Measurements from ENCODE around the gene LMNA.
"Not testable (repeated sequence)": the region's sequence is repeated elsewhere in the genome, so short reads cannot be mapped to it uniquely, and the experiment has no call there.

The LMNA gene

DNA sequence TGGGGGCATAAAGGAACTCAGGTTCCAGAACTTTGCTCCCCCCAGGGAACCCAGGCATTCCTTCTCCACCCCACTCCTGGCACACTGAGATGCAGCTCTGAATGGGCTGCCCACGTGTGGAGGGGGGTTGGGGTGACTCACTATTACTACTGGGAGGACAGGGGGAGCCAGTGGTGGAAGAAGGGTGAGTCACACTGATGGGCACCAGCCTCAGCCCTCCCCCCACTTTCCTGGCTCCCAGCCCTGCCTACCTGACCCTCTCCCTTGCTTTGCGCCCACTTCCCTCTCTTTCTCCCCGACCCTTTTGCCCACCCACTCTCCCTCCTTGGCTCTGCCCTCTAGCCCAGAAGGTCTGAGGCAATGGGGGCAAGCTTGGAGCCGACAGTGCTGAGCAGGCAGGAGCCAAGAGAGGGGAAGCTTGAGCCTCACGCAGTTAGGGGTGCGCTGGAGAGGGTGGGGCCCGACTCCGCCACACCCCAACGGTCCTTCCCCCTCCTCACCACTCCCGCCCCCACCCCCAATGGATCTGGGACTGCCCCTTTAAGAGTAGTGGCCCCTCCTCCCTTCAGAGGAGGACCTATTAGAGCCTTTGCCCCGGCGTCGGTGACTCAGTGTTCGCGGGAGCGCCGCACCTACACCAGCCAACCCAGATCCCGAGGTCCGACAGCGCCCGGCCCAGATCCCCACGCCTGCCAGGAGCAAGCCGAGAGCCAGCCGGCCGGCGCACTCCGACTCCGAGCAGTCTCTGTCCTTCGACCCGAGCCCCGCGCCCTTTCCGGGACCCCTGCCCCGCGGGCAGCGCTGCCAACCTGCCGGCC is at the start of gene LMNA:
Gene LMNA (plus strand): TSS at position 611 of the 818 bp plus-strand sequence. CDS start 208 bp downstream, outside the sequence.
- DNase-seq, result peak; percentile 53

- no peak for DNase-seq
Observed at GRCh38 chr1:156065212-156065611, 49.3 kb upstream of the LMNA start.

DNA sequence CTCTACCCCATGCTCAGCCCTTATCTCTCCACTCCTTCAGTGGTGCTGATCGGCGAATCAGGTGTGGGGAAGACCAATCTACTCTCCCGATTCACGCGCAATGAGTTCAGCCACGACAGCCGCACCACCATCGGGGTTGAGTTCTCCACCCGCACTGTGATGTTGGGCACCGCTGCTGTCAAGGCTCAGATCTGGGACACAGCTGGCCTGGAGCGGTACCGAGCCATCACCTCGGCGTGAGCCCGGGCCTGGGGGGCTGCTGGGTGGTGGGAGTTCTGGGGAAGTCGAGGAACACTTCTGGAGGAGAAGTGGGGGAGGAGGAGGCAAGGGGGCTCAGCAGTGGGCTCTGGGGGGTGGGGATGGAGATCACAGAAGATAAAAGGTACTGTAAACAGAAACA is 48.6 kb upstream of the LMNA start:
- no peak for DNase-seq

DNA sequence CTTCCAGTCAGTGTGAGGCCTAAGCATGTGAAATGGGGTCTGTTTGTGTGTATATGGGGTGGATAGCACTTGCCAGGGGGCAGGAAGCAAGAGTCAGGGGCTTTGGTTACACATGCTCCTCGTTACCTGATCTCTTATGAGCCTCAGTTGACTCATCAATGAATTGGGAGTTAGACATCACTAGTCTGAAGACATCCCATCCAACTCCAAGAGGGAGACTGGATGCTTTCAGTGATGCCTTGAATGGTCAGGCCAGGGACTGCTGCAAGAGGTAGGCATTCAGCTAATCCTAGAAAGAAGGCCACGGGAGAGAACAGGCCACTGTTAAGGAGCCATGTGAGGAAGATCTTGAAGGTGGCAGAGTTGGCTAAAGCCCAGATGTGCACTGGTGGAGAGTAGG is 47.2 kb upstream of the LMNA start:
- DNase-seq, result no peak

DNA sequence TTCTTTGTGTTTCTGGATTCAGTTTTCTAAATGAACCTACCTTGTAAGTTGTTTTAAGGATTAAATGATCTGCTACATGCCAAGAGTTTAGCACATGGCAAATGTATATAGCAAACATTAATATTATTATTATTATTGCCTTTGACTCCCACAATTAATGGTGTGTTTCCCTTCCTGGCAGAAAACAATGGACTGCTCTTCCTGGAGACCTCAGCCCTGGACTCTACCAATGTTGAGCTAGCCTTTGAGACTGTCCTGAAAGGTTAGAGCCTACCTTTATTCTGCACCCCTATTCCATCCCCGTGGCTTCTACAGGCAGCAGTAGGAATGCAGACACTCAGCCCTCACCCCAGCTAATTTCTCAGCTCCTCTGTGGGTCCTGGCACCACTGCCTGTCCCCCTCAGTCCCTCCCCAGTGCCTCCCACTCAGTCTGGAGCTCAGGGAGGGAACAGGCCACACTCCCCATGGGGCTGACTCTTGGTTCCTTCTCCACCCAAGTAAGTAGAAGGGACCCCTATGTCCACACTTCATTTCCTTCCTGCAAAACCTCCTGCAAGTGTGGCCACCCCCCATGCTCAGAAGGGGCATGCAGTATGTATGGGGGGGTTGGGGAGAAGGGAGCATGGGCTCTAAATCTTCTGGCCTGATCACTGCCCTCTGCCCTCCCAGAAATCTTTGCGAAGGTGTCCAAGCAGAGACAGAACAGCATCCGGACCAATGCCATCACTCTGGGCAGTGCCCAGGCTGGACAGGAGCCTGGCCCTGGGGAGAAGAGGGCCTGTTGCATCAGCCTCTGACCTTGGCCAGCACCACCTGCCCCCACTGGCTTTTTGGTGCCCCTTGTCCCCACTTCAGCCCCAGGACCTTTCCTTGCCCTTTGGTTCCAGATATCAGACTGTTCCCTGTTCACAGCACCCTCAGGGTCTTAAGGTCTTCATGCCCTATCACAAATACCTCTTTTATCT is 44.7 kb upstream of the LMNA start:
- DNase-seq, result no peak

DNA sequence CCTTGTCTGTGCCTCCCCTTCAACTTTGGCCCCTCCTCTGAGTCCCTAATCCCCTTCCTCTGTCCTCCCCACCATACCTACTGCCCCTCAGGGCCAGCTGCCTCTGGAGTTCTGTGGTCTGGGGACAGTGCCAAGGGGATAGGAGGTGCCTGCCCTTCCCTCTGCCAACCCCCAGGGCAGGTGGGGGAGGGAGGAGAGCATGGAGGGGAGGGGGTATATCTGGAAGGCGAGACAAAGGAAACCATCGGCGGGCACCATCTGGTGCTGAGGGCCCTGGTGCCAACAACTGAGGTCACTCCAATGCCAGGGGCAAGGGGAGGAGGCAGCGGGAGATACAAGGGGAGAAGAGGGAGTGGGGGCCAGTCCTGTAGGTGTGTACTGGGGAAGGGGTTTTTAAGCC is 44.0 kb upstream of the LMNA start:
- DNase-seq, result no peak

DNA sequence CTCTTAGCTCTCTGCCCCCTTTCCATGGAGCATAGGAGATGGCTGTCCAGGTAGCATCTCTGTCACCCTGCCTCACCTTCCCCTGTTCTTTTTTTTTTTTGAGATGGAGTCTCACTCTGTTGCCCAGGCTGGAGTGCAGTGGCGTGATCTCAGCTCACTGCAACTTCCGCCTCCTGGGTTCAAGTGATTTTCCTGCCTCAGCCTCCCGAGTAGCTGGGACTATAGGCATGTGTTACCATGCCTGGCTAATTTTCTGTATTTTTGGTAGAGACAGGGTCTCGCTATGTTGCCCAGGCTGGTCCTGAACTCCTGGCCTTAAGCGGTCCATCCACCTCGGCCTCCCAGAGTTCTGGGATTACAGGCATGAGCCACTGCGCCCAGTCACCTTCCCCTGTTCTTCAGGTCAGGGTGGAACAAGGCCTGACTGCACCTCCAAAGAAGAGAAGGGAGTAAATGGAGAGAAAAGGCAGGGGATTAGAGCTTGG is 43.1 kb upstream of the LMNA start:
- DNase-seq, result not testable (repeated sequence)

GRCh38 chr1:156072251-156072650 is 42.3 kb upstream of the LMNA start:
- DNase-seq, result no peak

GRCh38 chr1:156073110-156073687 is 41.3 kb upstream of the LMNA start:
- DNase-seq, result no peak

DNA sequence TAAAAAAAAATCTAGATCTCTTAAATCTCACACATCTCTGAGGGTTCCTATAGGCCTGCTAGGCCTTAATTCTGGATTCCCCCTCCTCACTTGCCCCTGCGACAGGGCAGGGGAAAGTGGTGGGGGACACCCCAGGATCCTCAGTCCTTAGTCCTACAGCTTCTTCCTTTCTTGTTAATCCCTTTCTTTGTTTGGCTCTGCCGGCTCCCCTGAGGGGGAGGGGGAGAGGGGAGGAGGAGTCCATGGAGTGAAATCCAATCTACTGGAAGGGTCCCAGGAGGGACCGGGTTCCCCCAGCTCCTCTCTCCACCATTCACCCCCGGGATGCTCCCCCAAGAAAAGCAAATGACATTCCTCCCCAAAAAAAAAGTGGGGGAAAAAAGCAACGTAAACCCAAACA is 40.8 kb upstream of the LMNA start:
- no peak for DNase-seq

DNA sequence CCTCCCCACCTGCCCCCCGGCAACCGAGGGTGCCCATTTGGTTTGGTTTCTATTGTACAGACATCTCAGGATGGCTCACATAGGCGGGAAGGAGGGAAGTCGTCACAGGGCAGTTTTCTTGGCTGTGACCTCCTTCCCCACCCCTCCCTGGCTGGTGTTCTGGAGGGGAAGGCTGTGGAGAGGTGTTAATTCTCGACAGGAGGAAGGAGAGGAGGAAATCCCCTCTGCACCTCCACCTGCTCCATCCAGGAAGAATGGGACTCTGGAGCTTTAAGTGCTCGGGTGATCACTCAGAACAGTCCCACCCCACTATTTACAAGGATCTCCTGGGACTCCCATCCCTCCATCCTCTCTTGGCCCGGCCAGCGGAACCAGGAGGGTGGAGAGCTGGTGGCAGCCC is 39.9 kb upstream of the LMNA start:
- no peak for DNase-seq

DNA sequence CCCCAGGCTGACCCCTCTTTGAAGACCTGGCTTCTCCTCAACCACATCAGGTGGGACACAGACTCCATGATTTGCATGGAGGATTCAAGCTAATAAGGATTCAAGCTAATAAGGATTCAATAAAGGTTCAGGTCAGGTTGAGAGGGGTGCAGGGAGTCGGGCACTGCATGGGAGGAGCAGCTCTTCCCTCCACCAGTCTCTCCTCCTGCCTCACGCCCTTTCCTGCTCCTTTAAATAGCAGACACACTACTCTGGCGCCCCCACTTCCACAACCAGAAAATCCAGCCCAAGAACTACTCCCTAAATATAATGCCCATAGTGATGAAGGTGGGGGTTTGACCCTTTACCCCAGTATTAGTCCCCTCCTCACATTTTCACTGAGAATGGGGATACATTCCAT is 39.3 kb upstream of the LMNA start:
- DNase-seq, result no peak

- no peak for DNase-seq
Observed at GRCh38 chr1:156075775-156076204, 38.7 kb upstream of the LMNA start.

- no peak for DNase-seq
Observed at GRCh38 chr1:156076609-156077429, 37.7 kb upstream of the LMNA start.

DNA sequence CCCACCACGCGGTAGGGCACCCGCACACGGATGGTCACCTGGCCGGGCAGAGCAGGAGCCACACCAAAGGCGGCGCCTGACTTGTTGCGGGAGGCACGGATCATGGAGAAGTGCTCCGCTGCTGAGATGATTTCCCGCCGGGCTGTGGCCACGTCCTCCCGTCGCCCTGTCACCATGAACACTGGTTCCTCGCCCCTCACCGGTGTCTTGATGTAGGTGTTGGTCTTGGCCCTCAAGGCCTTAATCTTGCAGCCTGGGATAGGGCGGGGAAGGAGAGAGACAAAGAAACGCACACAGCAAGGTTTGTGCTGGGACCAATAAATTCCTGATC is 37.1 kb upstream of the LMNA start:
- DNase-seq, result no peak

- no peak for DNase-seq
Observed at GRCh38 chr1:156078728-156079127, 35.8 kb upstream of the LMNA start.

DNA sequence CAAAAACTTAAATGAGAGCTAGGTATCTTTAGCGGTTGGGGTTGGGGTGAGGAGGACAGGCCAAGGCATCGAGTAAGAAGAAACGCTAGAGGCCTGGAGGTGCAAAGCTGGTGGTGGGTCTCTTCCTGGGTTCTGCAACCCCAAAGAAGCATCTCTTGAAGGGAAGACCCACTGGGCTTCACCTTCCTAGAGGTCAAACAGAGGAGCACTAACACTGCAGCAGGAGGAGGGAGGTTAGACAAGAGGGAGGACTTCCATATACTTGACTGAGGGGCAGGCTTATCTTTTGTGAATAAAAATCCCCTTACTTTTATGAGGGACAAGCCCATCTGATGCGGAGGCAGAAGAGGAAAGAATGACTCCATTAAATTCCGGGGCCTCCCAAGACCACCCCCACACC is 34.7 kb upstream of the LMNA start:
- no peak for DNase-seq

- no peak for DNase-seq
Observed at GRCh38 chr1:156080241-156080862, 34.2 kb upstream of the LMNA start.

GRCh38 chr1:156080863-156081179 is 33.7 kb upstream of the LMNA start:
- no peak for DNase-seq

DNA sequence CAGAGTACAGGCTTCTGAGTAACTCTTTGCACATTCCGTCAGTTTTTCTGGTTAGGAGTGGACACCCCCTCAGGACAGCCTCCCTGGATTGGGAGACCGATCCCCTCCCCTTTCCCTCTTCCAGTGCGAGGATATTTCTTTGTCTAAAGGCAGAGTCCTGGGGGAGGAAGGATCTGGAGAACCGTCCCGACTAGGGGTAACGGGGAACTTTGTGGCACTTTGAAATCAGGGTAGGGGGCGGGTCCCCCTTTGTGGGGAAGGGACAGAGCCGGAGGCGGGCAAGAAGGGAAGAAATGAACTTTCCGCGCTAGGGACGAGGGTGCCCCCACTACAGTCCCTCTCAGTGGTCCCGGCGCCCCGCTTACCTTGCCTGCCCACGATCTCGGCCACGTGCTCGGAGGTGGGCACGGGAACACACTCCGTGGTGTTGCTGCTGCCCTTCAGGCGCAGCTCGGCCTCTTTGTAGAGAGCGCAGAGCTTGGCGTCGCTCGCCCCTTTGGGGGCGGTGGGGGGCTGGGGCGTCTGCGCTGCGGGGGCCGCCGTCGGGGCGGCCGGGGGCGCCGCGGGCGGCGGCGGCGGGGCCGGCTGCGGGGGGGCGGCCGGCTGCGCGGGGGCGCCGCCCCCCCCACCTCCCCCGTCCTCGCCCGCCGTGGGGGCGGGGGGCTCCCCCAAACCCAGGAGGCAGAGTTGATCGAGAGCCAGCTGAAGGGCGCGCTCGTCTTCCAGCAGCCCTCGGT is 33.2 kb upstream of the LMNA start:
- DNase-seq, result no peak

- DNase-seq, result no peak
Observed at GRCh38 chr1:156081917-156082308, 32.6 kb upstream of the LMNA start.
